ENCODE results near the gene RNF157.
A peak's percentile ranks its signal among the peaks of the same experiment; 100 is the strongest.

Gene RNF157

GRCh38 chr17:76240461-76241203, at the start of gene RNF157:
Gene RNF157, minus strand, starts transcription at chr17:76240493. Its CDS starts 253 bp downstream, at chr17:76240240.
- DNase-seq (ENCODE audit: low spot score): peak; percentile 76

DNA sequence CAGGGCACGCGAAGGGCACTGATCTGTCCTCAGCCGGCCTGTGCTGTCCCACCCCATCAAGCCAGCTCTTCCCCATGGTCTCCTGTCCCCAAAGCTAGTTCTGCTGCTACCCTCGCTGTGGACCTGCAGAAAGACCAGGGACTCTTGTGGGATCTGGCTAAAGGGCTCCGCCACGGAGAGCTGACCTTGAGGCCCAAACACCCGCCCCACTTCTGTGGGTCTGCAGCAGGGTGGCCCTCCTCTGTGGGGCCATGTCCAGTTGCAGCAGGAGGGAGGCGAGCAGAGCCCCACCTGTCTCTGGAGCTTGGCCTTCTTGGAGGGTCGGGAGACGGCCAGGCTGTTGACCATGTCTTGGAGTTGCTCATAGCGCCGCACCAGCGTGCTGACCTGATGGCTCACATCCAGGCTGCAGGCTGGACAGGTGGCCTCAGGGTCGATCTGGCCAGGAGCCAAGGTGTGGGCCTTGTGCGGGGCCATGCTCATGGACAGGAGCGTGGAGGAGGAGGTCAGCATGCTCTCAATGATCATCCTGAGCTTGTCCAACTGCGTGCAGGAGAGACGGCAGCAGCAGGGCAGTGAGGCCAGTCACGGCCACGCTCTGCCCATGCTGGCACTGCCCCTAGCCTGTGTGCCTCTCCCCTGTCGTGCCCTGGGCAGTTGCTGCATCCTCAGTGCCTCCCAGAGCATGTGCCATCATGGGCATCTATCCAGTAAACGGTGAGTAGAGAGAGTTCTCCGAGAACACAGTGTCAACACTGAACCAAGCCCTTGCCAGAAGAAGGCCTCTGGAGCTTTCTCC, 41.5 kb upstream of the RNF157 start:
- no peak for DNase-seq (ENCODE audit: low spot score)

DNA sequence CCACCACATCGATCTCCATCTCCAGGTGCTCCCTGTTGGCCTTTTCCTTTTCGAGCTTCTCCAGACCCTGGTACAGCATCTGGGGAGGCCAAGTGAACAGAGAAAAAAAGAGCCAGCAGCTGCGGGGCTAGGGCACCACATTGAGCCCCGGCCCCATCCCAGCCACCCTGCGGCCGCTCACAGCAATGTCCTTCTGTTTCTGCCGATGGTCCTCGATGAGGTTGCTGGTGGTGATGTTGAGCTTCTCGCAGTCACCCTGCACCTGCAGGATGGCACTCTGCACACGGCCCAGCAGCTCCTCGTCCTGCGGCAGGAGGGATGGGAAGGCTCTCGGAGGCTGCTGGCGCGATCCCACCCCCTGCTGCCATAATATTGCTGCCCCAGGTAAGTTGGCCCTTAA, 40.4 kb upstream of the RNF157 start:
- no peak for DNase-seq (ENCODE audit: low spot score)

DNA sequence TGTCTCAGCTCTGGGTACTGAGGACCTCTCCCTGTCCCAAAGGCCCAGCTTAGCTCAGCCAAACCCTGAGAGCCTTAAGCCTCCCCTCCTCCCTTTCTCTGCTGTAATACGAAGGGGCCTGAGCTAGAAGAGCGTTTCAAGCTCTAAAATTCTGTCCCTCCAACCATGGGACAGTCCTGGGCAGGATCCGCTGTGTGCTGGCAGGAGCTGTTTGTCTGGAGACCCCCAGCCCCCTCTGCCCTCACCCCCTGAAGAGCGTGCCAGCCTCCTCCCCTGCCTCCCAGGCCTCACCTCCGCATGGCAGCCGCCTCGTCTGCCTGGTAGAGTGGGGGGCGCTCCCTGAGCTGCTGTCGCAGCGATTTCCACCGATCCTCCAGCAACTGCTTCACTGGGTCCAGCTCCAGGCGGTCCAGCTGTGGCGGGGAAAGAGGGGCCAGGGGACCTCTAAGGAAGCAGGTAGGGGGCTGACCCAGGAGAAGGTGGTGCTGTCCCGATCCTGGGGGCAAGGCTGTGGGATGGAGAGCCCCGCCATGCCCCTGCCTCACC, 39.5 kb upstream of the RNF157 start:
- DNase-seq (ENCODE audit: low spot score): peak; percentile 8

GRCh38 chr17:76278952-76279741, 38.9 kb upstream of the RNF157 start:
- peak; percentile 93 for DNase-seq (ENCODE audit: low spot score)

DNA sequence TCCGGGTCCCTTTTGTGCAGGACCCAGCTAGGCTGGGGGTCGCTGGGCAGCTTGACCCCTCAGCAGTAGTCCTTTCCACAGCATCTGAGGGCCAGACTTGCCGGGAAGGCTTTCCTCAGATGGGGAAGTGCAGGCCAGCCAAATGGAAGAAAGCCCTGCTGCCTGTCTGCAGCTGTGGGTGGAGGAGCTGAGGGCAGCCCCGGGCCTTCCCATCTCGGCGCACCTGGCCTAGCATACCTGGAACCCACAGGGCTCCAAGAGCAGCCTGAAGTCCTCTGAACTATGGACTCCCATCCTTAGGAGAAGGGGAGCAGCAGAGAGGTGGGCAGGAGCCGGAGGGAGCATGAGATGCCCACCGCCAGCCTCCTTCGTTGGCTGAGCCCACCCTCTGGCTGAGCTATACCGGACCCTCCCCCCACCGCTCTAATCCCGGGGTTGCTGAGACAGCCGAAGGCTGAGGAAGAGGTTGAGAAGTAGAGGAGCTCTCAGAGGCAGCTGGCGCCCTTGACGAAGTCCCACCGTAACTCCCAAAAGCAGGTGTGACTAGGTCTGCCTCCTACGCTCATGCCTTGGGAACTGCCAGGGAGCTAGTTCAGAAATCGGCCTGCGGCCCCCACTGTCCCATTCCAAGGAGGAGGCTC, 38.1 kb upstream of the RNF157 start:
- DNase-seq (ENCODE audit: low spot score): no peak

- DNase-seq (ENCODE audit: low spot score): no peak
Measured at GRCh38 chr17:76277300-76278267, 37.3 kb upstream of the RNF157 start.

DNA sequence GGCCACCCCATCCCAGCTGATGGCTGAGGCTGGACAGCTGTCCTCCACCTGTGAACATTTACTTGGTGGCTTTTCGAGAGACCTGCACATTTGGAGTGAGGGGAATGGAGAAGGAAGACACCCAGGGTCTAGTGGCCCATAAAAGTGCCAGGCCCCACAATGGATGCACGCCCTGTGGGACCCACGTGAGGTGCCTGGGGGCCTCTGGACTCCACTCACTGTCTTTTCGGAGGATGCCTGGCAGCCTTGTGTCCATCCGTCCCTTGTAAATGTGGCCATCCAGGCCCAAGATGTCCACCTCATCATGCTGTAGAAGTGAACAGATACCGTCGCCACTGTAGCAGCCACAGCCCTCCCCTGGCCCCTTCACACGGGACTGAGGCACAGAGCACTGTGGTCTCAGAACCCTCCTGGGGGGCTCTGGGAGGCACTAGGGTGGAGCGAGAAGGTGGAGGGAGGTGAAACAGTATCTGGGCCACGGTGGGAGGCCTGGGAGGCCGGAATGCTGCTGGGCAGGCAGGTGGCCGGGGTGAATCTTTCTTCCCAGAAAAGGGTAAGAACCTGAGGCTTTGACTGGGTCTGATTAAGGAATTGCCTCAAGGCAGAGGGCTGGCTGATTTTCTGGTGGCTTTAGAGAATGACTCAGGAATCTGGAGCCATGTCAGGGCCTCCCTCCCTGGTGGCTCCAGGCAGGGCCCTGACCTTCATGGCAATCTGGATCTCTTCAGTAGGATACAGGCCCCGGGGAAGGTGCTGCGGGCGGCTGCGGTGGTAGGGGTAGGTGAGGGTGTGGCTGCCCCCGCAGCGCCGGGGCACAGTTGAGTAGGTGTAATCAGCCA, 36.4 kb upstream of the RNF157 start:
- peak; percentile 16 for DNase-seq (ENCODE audit: low spot score)

GRCh38 chr17:76276069-76276431, 35.8 kb upstream of the RNF157 start:
- no peak for DNase-seq (ENCODE audit: low spot score)

DNA sequence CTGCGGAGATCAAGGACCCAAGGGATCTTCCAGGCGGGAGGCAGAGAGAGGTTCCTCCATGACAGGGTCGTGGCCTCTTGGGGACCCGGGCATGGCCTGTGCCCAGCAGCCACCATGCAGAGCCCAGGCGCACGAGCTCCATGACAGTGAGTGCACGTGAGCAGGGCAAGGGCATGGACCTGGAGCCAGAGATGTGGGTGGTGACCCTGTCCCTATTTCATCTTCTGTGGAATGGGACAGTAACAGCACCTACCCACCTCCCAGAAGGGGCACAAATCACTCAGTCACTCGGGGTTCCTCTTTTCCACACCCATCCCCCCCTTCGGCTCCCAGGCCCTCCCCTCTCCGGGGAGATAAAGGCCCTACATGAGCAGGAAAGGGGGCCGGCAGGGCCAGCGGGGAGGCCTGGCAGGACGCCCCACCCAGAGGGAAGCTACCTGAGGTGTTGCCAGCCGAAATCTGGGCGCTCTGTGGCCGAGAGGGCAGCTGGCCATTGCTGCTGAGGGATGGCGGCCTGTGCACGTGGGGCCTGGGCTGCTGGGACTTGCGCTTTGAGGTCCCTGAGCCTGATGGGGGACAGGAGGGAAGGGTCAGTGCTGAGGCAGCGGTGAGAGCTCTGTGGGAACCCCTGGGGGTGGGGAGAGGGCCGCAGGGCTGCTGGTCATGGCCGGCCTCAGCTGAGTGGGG, 35.2 kb upstream of the RNF157 start:
- DNase-seq (ENCODE audit: low spot score): no peak

GRCh38 chr17:76274112-76274956, 34.0 kb upstream of the RNF157 start:
- no peak for DNase-seq (ENCODE audit: low spot score)

GRCh38 chr17:76273445-76274111, 33.3 kb upstream of the RNF157 start:
- no peak for DNase-seq (ENCODE audit: low spot score)

DNA sequence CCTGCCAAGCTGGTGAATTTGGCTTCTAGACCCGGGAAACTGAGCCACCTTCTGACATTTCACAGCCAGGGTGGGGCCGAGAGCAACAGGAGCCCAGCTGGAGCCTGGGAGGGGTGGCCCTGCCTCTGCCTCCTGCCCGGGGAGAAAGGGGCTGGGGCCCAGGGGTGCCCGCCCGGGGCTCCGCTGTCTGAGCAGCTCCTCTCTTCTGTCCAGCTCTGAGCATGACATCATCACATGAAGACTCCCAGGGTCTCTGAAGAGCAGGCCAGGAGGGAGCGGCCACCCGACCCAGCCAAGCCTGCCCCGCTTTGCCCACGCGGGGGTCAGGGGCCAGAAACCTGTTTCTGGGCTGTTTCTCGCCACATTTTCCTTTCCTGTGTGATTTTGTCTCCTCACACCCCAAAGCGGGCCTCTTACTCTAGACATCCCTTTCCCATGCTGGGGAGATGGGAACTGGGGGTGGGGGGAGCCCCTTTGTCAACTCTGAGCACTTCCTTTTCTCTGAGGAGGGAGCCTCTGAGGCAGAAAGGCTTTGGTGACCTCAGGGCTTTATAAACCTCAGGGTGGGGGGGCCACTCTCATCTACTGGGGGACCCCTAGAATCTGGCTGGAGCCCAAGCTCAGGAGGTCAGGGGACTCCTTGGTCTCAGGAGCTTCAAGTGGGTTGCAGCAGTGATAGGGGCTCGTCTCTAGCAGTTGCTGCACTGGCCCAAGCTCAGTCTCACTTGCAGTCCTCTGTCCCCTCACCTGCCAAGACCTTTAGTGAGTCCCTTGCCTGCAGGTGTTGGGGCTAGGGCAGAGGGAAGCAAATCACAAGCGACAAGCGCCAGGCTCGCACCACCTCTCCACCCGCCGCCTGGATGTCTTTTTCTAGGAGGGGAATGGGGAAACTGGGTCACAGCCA, 32.5 kb upstream of the RNF157 start:
- no peak for DNase-seq (ENCODE audit: low spot score)

GRCh38 chr17:76271669-76272540, 31.6 kb upstream of the RNF157 start:
- DNase-seq (ENCODE audit: low spot score): no peak
